PFSK-1 (cell line): ENCODE measurements around the gene DCHS1.

Experiments
- FOXP2 ChIP-seq: optimal IDR thresholded peaks from 2 replicates; pipeline ENCODE3; 2011; ENCODE audit warnings: borderline replicate concordance, control low read depth, inconsistent platforms; ENCODE audit not compliant: insufficient read depth; ENCODE audit errors: extremely low read length, extremely low read depth
- POLR2AphosphoS5 ChIP-seq: IDR thresholded peaks from 2 replicates; pipeline ENCODE4 v1.6.1; 2012; ENCODE audit warnings: low read depth, mild to moderate bottlenecking, control low read depth, low read length, moderate library complexity

- TF ChIP-seq FOXP2: no peak
- TF ChIP-seq POLR2AphosphoS5: no peak
Measured at GRCh38 chr11:6629892-6630631, 25.5 kb downstream of the DCHS1 start.
